Activated naive CD4-positive, alpha-beta T cell treated with anti-CD3 and anti-CD28 coated beads, Interleukin-2, amount 10 ng/mL, durations not matched to agents 5 hours and 36 hours (primary cell): ENCODE measurements around the gene MTO1. TPM values are rescaled to one million over a fixed set of nuclear protein-coding genes. Genes with fewer than 3 reads are reported as not detected.

ENCODE experiments used
- total RNA-seq, 2 experiments: library from RNA; stranded (reverse); gene quantifications; one replicate each; pipeline ENCODE4 v1.2.3, GENCODE V29; 2021

MTO1 gene
- 10 to 100 TPM; 43.8 to 48.2 TPM for total RNA-seq

DNA sequence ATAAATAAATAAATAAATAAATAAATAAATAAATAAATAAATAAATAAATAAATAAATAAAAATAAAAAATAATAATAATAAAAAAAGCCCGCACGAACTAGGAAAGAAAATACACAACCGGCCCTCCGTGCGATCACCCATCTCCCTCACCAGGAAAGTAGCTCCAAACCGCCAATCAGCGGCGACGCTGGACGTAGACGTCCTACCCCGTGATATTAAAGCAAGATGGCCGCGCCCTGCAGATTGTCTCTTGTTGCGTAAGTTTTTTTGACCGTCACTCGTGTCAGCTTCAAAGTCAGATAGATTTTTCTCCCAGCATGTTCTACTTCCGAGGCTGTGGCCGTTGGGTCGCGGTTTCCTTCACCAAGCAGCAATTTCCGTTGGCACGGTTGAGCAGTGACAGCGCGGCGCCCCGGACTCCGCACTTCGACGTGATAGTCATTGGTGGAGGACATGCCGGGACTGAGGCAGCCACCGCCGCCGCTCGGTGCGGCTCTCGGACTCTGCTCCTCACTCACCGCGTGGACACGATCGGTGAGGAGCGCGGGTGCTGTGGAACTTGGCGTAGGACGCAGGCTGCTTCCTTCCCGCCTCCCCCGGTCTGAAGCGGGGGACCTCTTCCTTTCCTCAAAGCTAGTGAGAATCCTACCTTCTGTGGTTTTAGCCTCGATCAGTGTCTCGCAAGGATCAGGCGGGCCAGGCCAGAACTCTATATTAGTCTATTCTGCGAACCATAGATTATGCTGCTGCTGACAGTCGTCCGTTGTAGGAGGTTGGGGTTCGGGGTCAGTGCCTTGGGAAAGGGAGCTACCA is at the start of gene MTO1:
Gene MTO1, plus strand, starts transcription at position 201 of the 814 bp plus-strand sequence. Its CDS starts 118 bp downstream, at position 319.

GRCh38 chr6:73452107-73452461 is 9.5 kb upstream of the MTO1 start, which contains the start of gene CGAS:
Gene CGAS (minus strand): TSS chr6:73452297. CDS start chr6:73452181, 116 bp downstream.

DNA sequence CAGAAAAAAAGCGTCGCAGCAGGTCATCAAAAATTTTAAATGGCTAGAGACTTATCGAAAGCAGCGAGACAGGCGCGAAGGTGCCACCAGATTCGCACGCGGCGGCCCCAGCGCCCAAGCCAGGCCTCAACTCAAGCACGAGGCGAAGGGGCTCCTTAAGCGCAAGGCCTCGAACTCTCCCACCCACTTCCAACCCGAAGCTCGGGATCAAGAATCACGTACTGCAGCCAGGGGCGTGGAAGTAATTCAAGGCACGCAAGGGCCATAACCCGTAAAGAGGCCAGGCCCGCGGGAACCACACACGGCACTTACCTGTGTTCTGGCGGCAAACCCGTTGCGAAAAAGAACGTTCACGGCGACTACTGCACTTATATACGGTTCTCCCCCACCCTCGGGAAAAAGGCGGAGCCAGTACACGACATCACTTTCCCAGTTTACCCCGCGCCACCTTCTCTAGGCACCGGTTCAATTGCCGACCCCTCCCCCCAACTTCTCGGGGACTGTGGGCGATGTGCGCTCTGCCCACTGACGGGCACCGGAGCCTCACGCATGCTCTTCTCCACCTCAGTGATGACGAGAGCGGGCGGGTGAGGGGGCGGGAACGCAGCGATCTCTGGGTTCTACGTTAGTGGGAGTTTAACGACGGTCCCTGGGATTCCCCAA is 59.3 kb downstream of the MTO1 start, which contains the start of gene EEF1A1:
Gene EEF1A1, minus strand, starts transcription at position 345 of the 663 bp plus-strand sequence. CDS start 1,006 bp downstream, outside the sequence.

Other genes starting within 250 kb of the MTO1 start
- gene KHDC1L, start 236.2 kb upstream of the MTO1 start, total RNA-seq = not detected
- 1 to 10 TPM; 2.1 to 2.8 TPM for gene KHDC1, start 198.5 kb upstream of the MTO1 start, total RNA-seq
- not detected for gene DPPA5, start 107.5 kb upstream of the MTO1 start, total RNA-seq
- not detected for gene KHDC3L, start 99.1 kb upstream of the MTO1 start, total RNA-seq
- gene OOEP, start 91.8 kb upstream of the MTO1 start, total RNA-seq = under 1 TPM in 1 of 2 experiments, not detected in 1; 0.24 TPM
- gene DDX43, start 66.9 kb upstream of the MTO1 start, total RNA-seq = under 1 TPM; 0.20 to 0.46 TPM
- 10 to 100 TPM; 23.8 to 24.6 TPM for gene CGAS, start 9.4 kb upstream of the MTO1 start, total RNA-seq
- over 10,000 TPM; 13,659 to 14,617 TPM for gene EEF1A1, start 59.3 kb downstream of the MTO1 start, total RNA-seq
- gene SLC17A5, start 192.3 kb downstream of the MTO1 start, total RNA-seq = 1 to 10 TPM; 7.8 to 9.1 TPM
- gene CD109, start 234.5 kb downstream of the MTO1 start, total RNA-seq = 1 to 10 TPM; 8.1 to 9.3 TPM